ENCODE results near the gene ZBTB47.

ZBTB47 gene

GRCh38 chr3:42653560-42654330, at the start of gene ZBTB47:
Gene ZBTB47, plus strand, starts transcription at chr3:42653697. Its CDS starts 4,659 bp downstream, at chr3:42658356.
- peaks cover 2% of the 10 kb centered on the region for H3K36me3 Mint-ChIP-seq (ENCODE audit: low read depth)
- peak within 1 kb of the TSS; percentile 72 for H3K27ac Mint-ChIP-seq
- peaks cover 13% of the 10 kb centered on the region for H3K4me1 Mint-ChIP-seq (ENCODE audit: low read depth)
- peak within 1 kb of the TSS; percentile 84 for H3K4me3 Mint-ChIP-seq
- H3K9me3 Mint-ChIP-seq, result no peaks in the 10 kb centered on the region
- no peaks in the 10 kb centered on the region for H3K27me3 Mint-ChIP-seq (ENCODE audit: low read depth)

- Mint-ChIP-seq H3K9me3 (peaks cover 5% of the 10 kb centered on the region), H3K4me3 (no peak overlapping the region)
Observed at GRCh38 chr3:42605546-42606173, 47.8 kb upstream of the ZBTB47 start.

GRCh38 chr3:42608581-42608980, 44.9 kb upstream of the ZBTB47 start:
- Mint-ChIP-seq H3K27me3 (ENCODE audit: low read depth) (no peaks in the 10 kb centered on the region), H3K4me1 (ENCODE audit: low read depth) (peaks cover 43% of the 10 kb centered on the region), H3K27ac (no peak overlapping the region), H3K4me3 (no peak overlapping the region), H3K9me3 (peaks cover 5% of the 10 kb centered on the region), H3K36me3 (ENCODE audit: low read depth) (peaks cover 37% of the 10 kb centered on the region)

More at GRCh38 chr3:42605546-42606173, 47.8 kb upstream of the ZBTB47 start:
- Mint-ChIP-seq H3K4me1 (ENCODE audit: low read depth) (peaks cover 42% of the 10 kb centered on the region), H3K36me3 (ENCODE audit: low read depth) (peaks cover 34% of the 10 kb centered on the region), H3K27ac (no peak overlapping the region), H3K27me3 (ENCODE audit: low read depth) (no peaks in the 10 kb centered on the region)

- Mint-ChIP-seq H3K36me3 (ENCODE audit: low read depth) (peaks cover 22% of the 10 kb centered on the region), H3K27me3 (ENCODE audit: low read depth) (no peaks in the 10 kb centered on the region), H3K27ac (peak overlapping the region; percentile 68), H3K4me1 (ENCODE audit: low read depth) (peaks cover 36% of the 10 kb centered on the region), H3K4me3 (no peak overlapping the region), H3K9me3 (no peaks in the 10 kb centered on the region)
Observed at GRCh38 chr3:42610976-42611375, 42.5 kb upstream of the ZBTB47 start.

- H3K9me3 Mint-ChIP-seq, result no peaks in the 10 kb centered on the region
- no peak overlapping the region for H3K4me3 Mint-ChIP-seq
- H3K27me3 Mint-ChIP-seq (ENCODE audit: low read depth), result no peaks in the 10 kb centered on the region
- no peak overlapping the region for H3K27ac Mint-ChIP-seq
- H3K36me3 Mint-ChIP-seq (ENCODE audit: low read depth), result peaks cover 22% of the 10 kb centered on the region
- peaks cover 39% of the 10 kb centered on the region for H3K4me1 Mint-ChIP-seq (ENCODE audit: low read depth)
Observed at GRCh38 chr3:42612217-42612616, 41.3 kb upstream of the ZBTB47 start.

- no peak overlapping the region for H3K27ac Mint-ChIP-seq
- H3K4me1 Mint-ChIP-seq (ENCODE audit: low read depth), result peaks cover 39% of the 10 kb centered on the region
Observed at GRCh38 chr3:42612928-42613327, 40.6 kb upstream of the ZBTB47 start.

GRCh38 chr3:42613462-42613861, 40.0 kb upstream of the ZBTB47 start:
- no peak overlapping the region for H3K27ac Mint-ChIP-seq
- peaks cover 22% of the 10 kb centered on the region for H3K36me3 Mint-ChIP-seq (ENCODE audit: low read depth)

More at GRCh38 chr3:42612928-42613327, 40.6 kb upstream of the ZBTB47 start:
- H3K27me3 Mint-ChIP-seq (ENCODE audit: low read depth), result no peaks in the 10 kb centered on the region
- H3K4me3 Mint-ChIP-seq, result no peak overlapping the region
- no peaks in the 10 kb centered on the region for H3K9me3 Mint-ChIP-seq
- peaks cover 22% of the 10 kb centered on the region for H3K36me3 Mint-ChIP-seq (ENCODE audit: low read depth)

GRCh38 chr3:42631620-42632019, 21.9 kb upstream of the ZBTB47 start:
- Mint-ChIP-seq H3K4me3 (no peak overlapping the region), H3K27ac (no peak overlapping the region), H3K4me1 (ENCODE audit: low read depth) (peaks cover 18% of the 10 kb centered on the region), H3K36me3 (ENCODE audit: low read depth) (peaks cover 45% of the 10 kb centered on the region), H3K27me3 (ENCODE audit: low read depth) (no peaks in the 10 kb centered on the region), H3K9me3 (no peaks in the 10 kb centered on the region)

More at GRCh38 chr3:42613462-42613861, 40.0 kb upstream of the ZBTB47 start:
- H3K9me3 Mint-ChIP-seq, result no peaks in the 10 kb centered on the region
- no peak overlapping the region for H3K4me3 Mint-ChIP-seq
- H3K27me3 Mint-ChIP-seq (ENCODE audit: low read depth), result no peaks in the 10 kb centered on the region
- H3K4me1 Mint-ChIP-seq (ENCODE audit: low read depth), result peaks cover 39% of the 10 kb centered on the region

GRCh38 chr3:42632146-42632545, 21.4 kb upstream of the ZBTB47 start:
- Mint-ChIP-seq H3K4me3 (no peak overlapping the region), H3K27ac (no peak overlapping the region), H3K9me3 (no peaks in the 10 kb centered on the region), H3K4me1 (ENCODE audit: low read depth) (peaks cover 18% of the 10 kb centered on the region), H3K27me3 (ENCODE audit: low read depth) (no peaks in the 10 kb centered on the region), H3K36me3 (ENCODE audit: low read depth) (peaks cover 44% of the 10 kb centered on the region)

- no peak overlapping the region for H3K4me3 Mint-ChIP-seq
- H3K36me3 Mint-ChIP-seq (ENCODE audit: low read depth), result peaks cover 34% of the 10 kb centered on the region
- H3K27me3 Mint-ChIP-seq (ENCODE audit: low read depth), result no peaks in the 10 kb centered on the region
- H3K4me1 Mint-ChIP-seq (ENCODE audit: low read depth), result peaks cover 18% of the 10 kb centered on the region
- no peaks in the 10 kb centered on the region for H3K9me3 Mint-ChIP-seq
- no peak overlapping the region for H3K27ac Mint-ChIP-seq
Observed at GRCh38 chr3:42633544-42633943, 20.0 kb upstream of the ZBTB47 start.

GRCh38 chr3:42635111-42635510, 18.4 kb upstream of the ZBTB47 start:
- Mint-ChIP-seq H3K36me3 (ENCODE audit: low read depth) (peaks cover 32% of the 10 kb centered on the region), H3K27me3 (ENCODE audit: low read depth) (no peaks in the 10 kb centered on the region), H3K9me3 (no peaks in the 10 kb centered on the region), H3K27ac (peak overlapping the region; percentile 16), H3K4me3 (no peak overlapping the region), H3K4me1 (ENCODE audit: low read depth) (peaks cover 18% of the 10 kb centered on the region)

GRCh38 chr3:42637001-42637400, 16.5 kb upstream of the ZBTB47 start:
- peaks cover 25% of the 10 kb centered on the region for H3K36me3 Mint-ChIP-seq (ENCODE audit: low read depth)

GRCh38 chr3:42638339-42638842, 15.1 kb upstream of the ZBTB47 start:
- Mint-ChIP-seq H3K4me3 (no peak overlapping the region), H3K27me3 (ENCODE audit: low read depth) (no peaks in the 10 kb centered on the region), H3K27ac (no peak overlapping the region), H3K9me3 (no peaks in the 10 kb centered on the region), H3K36me3 (ENCODE audit: low read depth) (peaks cover 31% of the 10 kb centered on the region), H3K4me1 (ENCODE audit: low read depth) (peaks cover 23% of the 10 kb centered on the region)

More at GRCh38 chr3:42637001-42637400, 16.5 kb upstream of the ZBTB47 start:
- H3K4me1 Mint-ChIP-seq (ENCODE audit: low read depth), result peaks cover 21% of the 10 kb centered on the region
- H3K9me3 Mint-ChIP-seq, result no peaks in the 10 kb centered on the region
- H3K4me3 Mint-ChIP-seq, result no peak overlapping the region
- no peak overlapping the region for H3K27ac Mint-ChIP-seq
- no peaks in the 10 kb centered on the region for H3K27me3 Mint-ChIP-seq (ENCODE audit: low read depth)

GRCh38 chr3:42639192-42639591, 14.3 kb upstream of the ZBTB47 start:
- Mint-ChIP-seq H3K27me3 (ENCODE audit: low read depth) (no peaks in the 10 kb centered on the region), H3K9me3 (no peaks in the 10 kb centered on the region), H3K4me1 (ENCODE audit: low read depth) (peaks cover 18% of the 10 kb centered on the region), H3K36me3 (ENCODE audit: low read depth) (peaks cover 28% of the 10 kb centered on the region), H3K4me3 (no peak overlapping the region), H3K27ac (no peak overlapping the region)

GRCh38 chr3:42640129-42640528, 13.4 kb upstream of the ZBTB47 start:
- no peak overlapping the region for H3K4me3 Mint-ChIP-seq
- peaks cover 32% of the 10 kb centered on the region for H3K36me3 Mint-ChIP-seq (ENCODE audit: low read depth)
- H3K27ac Mint-ChIP-seq, result peak overlapping the region; percentile 66
- H3K9me3 Mint-ChIP-seq, result no peaks in the 10 kb centered on the region
- H3K27me3 Mint-ChIP-seq (ENCODE audit: low read depth), result no peaks in the 10 kb centered on the region
- peaks cover 19% of the 10 kb centered on the region for H3K4me1 Mint-ChIP-seq (ENCODE audit: low read depth)
